ENCODE data around the gene DMAC2.
"Not testable (repeated sequence)": the region's sequence is repeated elsewhere in the genome, so short reads cannot be mapped to it uniquely, and the experiment has no call there.

DMAC2 gene

GRCh38 chr19:41476583-41476982, 36.9 kb upstream of the DMAC2 start:
- no peak for TF ChIP-seq CTCF (IDR thresholded peaks at IDR 0.05; ENCODE audit: borderline replicate concordance, insufficient read depth, low read depth, low read length)
- H3K4me3 ChIP-seq (ENCODE audit: low read depth, low read length): no peak overlapping the region

GRCh38 chr19:41463257-41464256, 23.8 kb upstream of the DMAC2 start:
- not testable (repeated sequence) for H3K4me3 ChIP-seq (ENCODE audit: low read depth, low read length)

- no peak overlapping the region for H3K4me3 ChIP-seq (ENCODE audit: low read depth, low read length)
- no peak for TF ChIP-seq CTCF (IDR thresholded peaks at IDR 0.05; ENCODE audit: borderline replicate concordance, insufficient read depth, low read depth, low read length)
Measured at GRCh38 chr19:41462497-41462896, 22.8 kb upstream of the DMAC2 start.

GRCh38 chr19:41457241-41457640, 17.5 kb upstream of the DMAC2 start:
- no peak for TF ChIP-seq CTCF (IDR thresholded peaks at IDR 0.05; ENCODE audit: borderline replicate concordance, insufficient read depth, low read depth, low read length)
- H3K4me3 ChIP-seq (ENCODE audit: low read depth, low read length): no peak overlapping the region

GRCh38 chr19:41456342-41456918, 16.7 kb upstream of the DMAC2 start:
- no peak for TF ChIP-seq CTCF (IDR thresholded peaks at IDR 0.05; ENCODE audit: borderline replicate concordance, insufficient read depth, low read depth, low read length)
- no peak overlapping the region for H3K4me3 ChIP-seq (ENCODE audit: low read depth, low read length)

GRCh38 chr19:41455936-41456335, 16.2 kb upstream of the DMAC2 start:
- no peak for TF ChIP-seq CTCF (IDR thresholded peaks at IDR 0.05; ENCODE audit: borderline replicate concordance, insufficient read depth, low read depth, low read length)
- no peak overlapping the region for H3K4me3 ChIP-seq (ENCODE audit: low read depth, low read length)

GRCh38 chr19:41452584-41453275, 13.0 kb upstream of the DMAC2 start:
- TF ChIP-seq CTCF (IDR thresholded peaks at IDR 0.05; ENCODE audit: borderline replicate concordance, insufficient read depth, low read depth, low read length): no peak
- H3K4me3 ChIP-seq (ENCODE audit: low read depth, low read length): no peak overlapping the region
